DMS79 (cell line): Measurements from ENCODE around the gene GTSF1L.

Experiments
- DNase-seq: peaks from one replicate; lab custom pipeline; 2025; lab: John Stamatoyannopoulos, UW

GTSF1L gene

GRCh38 chr20:43716123-43716522 is 10.7 kb downstream of the GTSF1L start:
- DNase-seq: no peak

GRCh38 chr20:43715511-43715910 is 11.3 kb downstream of the GTSF1L start:
- DNase-seq: no peak

- DNase-seq: no peak
These were observed 11.8 kb downstream of the GTSF1L start for GRCh38 chr20:43715044-43715443.

- DNase-seq: no peak
These were observed 15.6 kb downstream of the GTSF1L start for GRCh38 chr20:43711098-43711654.

- DNase-seq: no peak
These were observed 16.3 kb downstream of the GTSF1L start for GRCh38 chr20:43710370-43711044.

- no peak for DNase-seq
These were observed 24.3 kb downstream of the GTSF1L start for GRCh38 chr20:43702502-43702901.

GRCh38 chr20:43700627-43701026 is 26.2 kb downstream of the GTSF1L start:
- DNase-seq: no peak

- DNase-seq: no peak
These were observed 26.7 kb downstream of the GTSF1L start for GRCh38 chr20:43699941-43700565.

- DNase-seq: no peak
These were observed 31.2 kb downstream of the GTSF1L start for GRCh38 chr20:43695571-43695970.

- no peak for DNase-seq
These were observed 32.0 kb downstream of the GTSF1L start for GRCh38 chr20:43694763-43695162.

GRCh38 chr20:43691928-43692524 is 34.8 kb downstream of the GTSF1L start:
- no peak for DNase-seq

- DNase-seq: no peak
These were observed 35.7 kb downstream of the GTSF1L start for GRCh38 chr20:43690943-43691598.

GRCh38 chr20:43689165-43689564 is 37.6 kb downstream of the GTSF1L start:
- no peak for DNase-seq

- DNase-seq: no peak
These were observed 40.0 kb downstream of the GTSF1L start for GRCh38 chr20:43686820-43687219.

- DNase-seq: no peak
These were observed 44.4 kb downstream of the GTSF1L start for GRCh38 chr20:43682446-43682845.

- peak; percentile 13 for DNase-seq
These were observed 44.8 kb downstream of the GTSF1L start for GRCh38 chr20:43681991-43682410.

GRCh38 chr20:43681468-43681942 is 45.3 kb downstream of the GTSF1L start:
- DNase-seq: peak; percentile 14

GRCh38 chr20:43680981-43681380 is 45.8 kb downstream of the GTSF1L start:
- DNase-seq: no peak

- DNase-seq: no peak
These were observed 50.4 kb downstream of the GTSF1L start for GRCh38 chr20:43676368-43676767.
